H1 (cell line): ENCODE measurements around the gene UBTD2. TPM values are rescaled to one million over a fixed set of nuclear protein-coding genes. Genes with fewer than 3 reads are reported as not detected.
"Not testable (repeated sequence)": the region's sequence is repeated elsewhere in the genome, so short reads cannot be mapped to it uniquely, and the experiment has no call there.

ENCODE experiments used
- CTCF ChIA-PET: fragments of 300-600 bp; sonication (Branson Sonifier 250); formaldehyde crosslinking; loops from one replicate; lab custom pipeline; 2021; ENCODE audit not compliant: partially characterized antibody; lab: Charles Lee
- POLR2A ChIA-PET: fragments of 300-600 bp; sonication (Branson Sonifier 250); formaldehyde crosslinking; loops from one replicate; lab custom pipeline; 2021; ENCODE audit warnings: inconsistent platforms; ENCODE audit not compliant: partially characterized antibody; lab: Charles Lee
- DNase-seq, 2 experiments: peaks; one replicate each; pipeline versions ENCODE4 v3.0.0 to v3.0.0-alpha.2; 2010 to 2022; ENCODE audit warnings: low spot score in 2 of 2, low read depth in 1 of 2, mixed read lengths in 1 of 2
- FAIRE-seq: peaks from 2 replicates; lab custom pipeline; 2011; peaks lifted over from hg19 to GRCh38; lab: Jason Lieb, UNC
- H2AFZ ChIP-seq: 2 replicates; pipeline ENCODE4 v1.8.1; 2012; ENCODE audit warnings: low read length, inconsistent platforms
- H2AK5ac ChIP-seq: 2 replicates; pipeline ENCODE4 v1.6.1; 2013; ENCODE audit warnings: low read depth, low read length
- H2BK120ac ChIP-seq: replicated peaks from 2 replicates; pipeline ENCODE3; 2013; ENCODE audit warnings: low read depth, low read length, inconsistent platforms
- H2BK12ac ChIP-seq: 2 replicates; pipeline ENCODE4 v1.6.1; 2013; ENCODE audit warnings: low read depth, low read length
- H2BK15ac ChIP-seq: 2 replicates; pipeline ENCODE4 v1.6.1; 2013; ENCODE audit warnings: low read length
- H2BK20ac ChIP-seq: 2 replicates; pipeline ENCODE4 v1.6.1; 2013; ENCODE audit warnings: low read length
- H2BK5ac ChIP-seq: 2 replicates; pipeline ENCODE4 v1.6.1; 2013; ENCODE audit warnings: low read depth, low read length
- H3K14ac ChIP-seq: 2 replicates; pipeline ENCODE4 v1.6.1; 2013; ENCODE audit warnings: inconsistent platforms; ENCODE audit not compliant: insufficient read length
- H3K18ac ChIP-seq: 2 replicates; pipeline ENCODE4 v1.6.1; 2013; ENCODE audit warnings: low read length; ENCODE audit errors: extremely low read depth
- H3K23ac ChIP-seq: 2 replicates; pipeline ENCODE4 v1.6.1; 2013; ENCODE audit warnings: inconsistent platforms; ENCODE audit not compliant: insufficient read length
- H3K23me2 ChIP-seq: 2 replicates; pipeline ENCODE4 v1.6.1; 2013; ENCODE audit warnings: low read depth, low read length
- H3K27ac ChIP-seq: 2 replicates; pipeline ENCODE4 v1.6.1; 2011; ENCODE audit warnings: low read depth, low read length, inconsistent platforms
- H3K27me3 ChIP-seq, 4 experiments: replicated peaks in 1 of 4; 1 replicate in 1 of 4; 2 replicates in 3 of 4; pipeline versions ENCODE4 v1.6.1 to v1.8.1; 2011 to 2013; ENCODE audit warnings: low read length in 3 of 4, mild to moderate bottlenecking in 3 of 4, inconsistent platforms in 2 of 4, mixed read lengths in 2 of 4, moderate library complexity in 1 of 4; ENCODE audit not compliant: control insufficient read depth in 3 of 4, insufficient read depth in 3 of 4; ENCODE audit errors: extremely low read depth in 1 of 4
- H3K36me3 ChIP-seq, 4 experiments: 2 replicates each; pipeline versions ENCODE4 v1.6.1 to v1.8.1; 2011 to 2013; ENCODE audit warnings: mild to moderate bottlenecking in 4 of 4, low read length in 3 of 4, moderate library complexity in 2 of 4, control low read depth in 1 of 4, inconsistent platforms in 1 of 4; ENCODE audit not compliant: insufficient read depth in 4 of 4, control insufficient read depth in 2 of 4
- H3K4ac ChIP-seq: replicated peaks from 2 replicates; pipeline ENCODE3; 2013; ENCODE audit warnings: low read length, low read depth, mixed read lengths, inconsistent platforms; ENCODE audit not compliant: insufficient read length
- H3K4me1 ChIP-seq, 4 experiments: replicated peaks in 1 of 4; 1 replicate in 1 of 4; 2 replicates in 3 of 4; pipeline versions ENCODE4 v1.6.1 to v1.8.1; 2011 to 2013; ENCODE audit warnings: low read length in 3 of 4, inconsistent platforms in 2 of 4, mixed read lengths in 1 of 4; ENCODE audit not compliant: insufficient read depth in 4 of 4, control insufficient read depth in 3 of 4
- H3K4me2 ChIP-seq, 2 experiments: 2 replicates each; pipeline versions ENCODE4 v1.6.1 to v1.8.1; 2011 to 2013; ENCODE audit warnings: low read depth in 2 of 2, low read length in 2 of 2, control low read depth in 1 of 2, inconsistent platforms in 1 of 2, mild to moderate bottlenecking in 1 of 2; ENCODE audit not compliant: insufficient read depth in 1 of 2
- H3K4me3 ChIP-seq, 4 experiments: fragments of 200-600, 300-600 bp in 1 of 4; sonication (generic), shearing (Covaris generic), sonication (Bioruptor Twin) in 1 of 4; 2 replicates each; pipeline versions ENCODE4 v1.5.1 to v1.8.1; 2011 to 2016; ENCODE audit warnings: low read length in 4 of 4, low read depth in 3 of 4, control low read depth in 2 of 4, inconsistent platforms in 2 of 4, mild to moderate bottlenecking in 2 of 4, mixed read lengths in 1 of 4, moderate library complexity in 1 of 4; ENCODE audit not compliant: insufficient read depth in 2 of 4; ENCODE audit errors: extremely low read depth in 1 of 4
- H3K56ac ChIP-seq: replicated peaks from 2 replicates; pipeline ENCODE3; 2013; ENCODE audit warnings: low read depth, mild to moderate bottlenecking, mixed read lengths, low read length, inconsistent platforms; ENCODE audit not compliant: insufficient read length
- H3K79me1 ChIP-seq: 2 replicates; pipeline ENCODE4 v1.6.1; 2013; ENCODE audit warnings: low read depth, low read length, control low read depth
- H3K79me2 ChIP-seq, 2 experiments: 2 replicates each; pipeline versions ENCODE4 v1.6.1 to v1.8.1; 2012 to 2013; ENCODE audit warnings: low read length in 2 of 2, mild to moderate bottlenecking in 2 of 2, inconsistent platforms in 1 of 2; ENCODE audit not compliant: insufficient read depth in 2 of 2, control insufficient read depth in 1 of 2
- H3K9ac ChIP-seq, 4 experiments: replicated peaks in 1 of 4; 1 replicate in 1 of 4; 2 replicates in 3 of 4; pipeline versions ENCODE4 v1.6.1 to v1.8.1; 2011 to 2013; ENCODE audit warnings: low read depth in 3 of 4, low read length in 3 of 4, control low read depth in 2 of 4, mild to moderate bottlenecking in 2 of 4, moderate library complexity in 2 of 4, inconsistent platforms in 1 of 4; ENCODE audit errors: extremely low read depth in 1 of 4
- H3K9me3 ChIP-seq, 2 experiments: 2 replicates each; pipeline versions ENCODE4 v1.6.1 to v1.8.1; 2012 to 2013; ENCODE audit warnings: mild to moderate bottlenecking in 2 of 2, moderate library complexity in 2 of 2, control low read depth in 1 of 2, inconsistent platforms in 1 of 2, low read depth in 1 of 2, low read length in 1 of 2, mixed read lengths in 1 of 2; ENCODE audit not compliant: insufficient read depth in 2 of 2
- H4K20me1 ChIP-seq, 2 experiments: replicated peaks in 1 of 2; 2 replicates each; pipeline versions ENCODE3 to v1.8.1; 2011 to 2013; ENCODE audit warnings: inconsistent platforms in 2 of 2, low read length in 2 of 2, mild to moderate bottlenecking in 1 of 2; ENCODE audit not compliant: insufficient read depth in 2 of 2, control insufficient read depth in 1 of 2
- H4K5ac ChIP-seq: 2 replicates; pipeline ENCODE4 v1.6.1; 2013; ENCODE audit warnings: low read length, low read depth, mixed read lengths, inconsistent platforms; ENCODE audit not compliant: insufficient read length
- H4K8ac ChIP-seq: 2 replicates; pipeline ENCODE4 v1.8.0; 2013; ENCODE audit warnings: mild to moderate bottlenecking, moderate library complexity, low read length, inconsistent platforms; ENCODE audit not compliant: insufficient read depth; ENCODE audit errors: extremely low read depth
- H4K91ac ChIP-seq: replicated peaks from 2 replicates; pipeline ENCODE3; 2013; ENCODE audit warnings: low read length, mixed read lengths, inconsistent platforms; ENCODE audit not compliant: insufficient read length
- JUN ChIP-seq: IDR thresholded peaks from 2 replicates; pipeline ENCODE4 v1.6.1; 2011; ENCODE audit warnings: low read depth, mild to moderate bottlenecking, improper control_type of control experiment, low read length
- SAP30 ChIP-seq: fragments of 300-600 bp; sonication (generic); IDR thresholded peaks from 2 replicates; pipeline ENCODE4 v1.7.1; 2012; ENCODE audit warnings: low read length, moderate library complexity, mild to moderate bottlenecking, inconsistent platforms; ENCODE audit not compliant: insufficient read depth, insufficient replicate concordance
- WGBS, 2 experiments: shearing (Covaris generic) in 1 of 2; methylation state at CpG; one replicate each; pipeline versions ENCODE4 v1.1.6 to v1.1.7; 2013 to 2015; ENCODE audit warnings: low lambda C conversion rate in 2 of 2, mixed read lengths in 2 of 2, inconsistent platforms in 1 of 2, low coverage in 1 of 2, missing lambda C conversion rate in 1 of 2; ENCODE audit not compliant: insufficient replicate concordance in 2 of 2, insufficient coverage in 1 of 2, insufficient read length in 1 of 2; ENCODE audit errors: extremely low coverage in 1 of 2, missing lambda C conversion rate in 1 of 2; 5-methylcytosine and 5-hydroxymethylcytosine counted together
- polyA plus RNA-seq, 7 experiments: library from polyadenylated mRNA; depleted of rRNA in 3 of 7; stranded (reverse) in 5 of 7; unstranded in 2 of 7; fragments of >200 nt in 5 of 7; fragments of 200-250 nt in 2 of 7; gene quantifications; 1 replicate in 5 of 7; 2 replicates in 1 of 7; 4 replicates in 1 of 7; pipeline versions ENCODE4 v1.2.1 to v1.2.3, GENCODE V29; 2011 to 2013; ENCODE audit warnings: missing spikeins in 2 of 7, mixed read lengths in 2 of 7
- total RNA-seq: library from RNA; stranded (reverse); fragmentation: NEBNext Ultra II Directional; extraction: Animal tissue kit (Norgen Biotek cat#: 25700); gene quantifications from 2 replicates; pipeline ENCODE4 v1.2.1, GENCODE V29; 2021

Gene UBTD2
- total and polyA plus RNA-seq, 2 of the 8 experiments (the other 6 are each of a cell fraction or from before 2014, with no cell fraction given): 14.5 to 39.2 TPM

DNA sequence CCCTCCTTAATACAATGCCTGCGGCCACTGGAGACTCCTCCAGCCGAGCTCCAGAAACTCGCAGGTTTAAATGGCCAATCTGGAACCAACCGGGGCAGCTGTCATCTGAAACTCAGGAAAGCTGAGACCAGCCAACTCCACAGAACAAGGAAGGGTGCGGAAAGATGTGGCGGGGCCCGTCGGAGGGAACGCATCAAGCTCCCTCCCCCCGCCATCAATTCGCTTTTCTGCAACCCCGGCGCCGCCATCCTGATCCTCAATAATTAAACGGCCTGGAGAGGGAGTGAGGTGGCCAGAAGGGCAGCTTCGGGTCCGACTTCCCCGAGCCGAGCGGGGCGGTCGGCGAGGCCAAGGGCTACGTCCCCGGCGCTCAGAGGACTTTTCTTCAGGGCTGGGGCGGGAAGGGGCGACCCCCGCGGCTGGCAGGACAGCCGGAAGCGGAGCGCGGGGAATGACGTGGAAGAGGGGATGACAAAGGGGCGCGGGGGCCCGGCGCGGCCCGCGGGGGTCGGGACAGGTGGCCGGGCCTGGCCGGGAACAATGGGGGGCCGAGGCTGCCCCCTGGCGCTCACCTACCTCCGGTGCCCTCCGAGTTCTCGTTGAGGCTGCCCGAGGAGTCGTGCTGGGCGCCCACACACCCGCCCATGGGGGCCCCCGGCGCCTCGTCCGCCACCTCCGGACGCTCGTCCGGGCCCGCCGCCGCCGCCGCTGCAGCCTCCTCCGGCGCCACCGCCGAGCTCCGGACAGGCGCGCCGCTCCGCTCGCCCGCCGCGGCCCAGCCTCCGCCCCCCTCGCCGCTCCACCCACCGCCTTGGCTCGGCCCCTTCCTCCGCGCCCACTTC lies at the start of gene UBTD2 (continued):
- peak; percentile 91 for TF ChIP-seq SAP30
- TF ChIP-seq JUN: no peak

DNA sequence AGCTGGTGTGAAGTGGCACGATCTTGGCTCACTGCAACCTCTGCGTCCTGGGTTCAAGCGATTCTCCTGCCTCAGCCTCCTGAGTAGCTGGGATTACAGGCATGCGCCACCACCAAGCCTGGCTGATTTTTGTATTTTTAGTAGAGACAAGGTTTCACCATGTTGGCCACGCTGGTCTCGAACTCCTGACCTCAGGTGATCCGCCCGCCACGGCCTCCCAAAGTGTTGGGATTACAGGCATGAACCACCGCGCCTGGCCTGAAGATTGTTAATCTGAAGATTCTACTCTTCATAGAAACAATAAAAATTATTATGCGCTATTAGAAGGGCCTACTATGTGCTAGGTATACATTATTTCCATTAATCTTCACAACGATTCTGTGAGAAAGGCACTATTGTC lies 43.3 kb upstream of the UBTD2 start:
- DNase-seq, H3K23me2 ChIP-seq, H3K18ac ChIP-seq, H4K91ac ChIP-seq, H3K23ac ChIP-seq, H4K8ac ChIP-seq, H4K20me1 ChIP-seq, H2BK12ac ChIP-seq, H3K14ac ChIP-seq, H3K4me2 ChIP-seq, H2AFZ ChIP-seq, H3K27me3 ChIP-seq, H3K27ac ChIP-seq, H3K56ac ChIP-seq, H3K9me3 ChIP-seq, FAIRE-seq, POLR2A ChIA-PET, H3K79me2 ChIP-seq, H3K4me1 ChIP-seq, H2BK120ac ChIP-seq, H3K9ac ChIP-seq, H4K5ac ChIP-seq, H2AK5ac ChIP-seq, H3K79me1 ChIP-seq, H2BK15ac ChIP-seq, H3K4ac ChIP-seq, H2BK5ac ChIP-seq, H3K4me3 ChIP-seq, H3K36me3 ChIP-seq, H2BK20ac ChIP-seq: not testable (repeated sequence)
- CTCF ChIA-PET: interaction anchor here (0.6 kb wide), 2 partner anchors 10 to 807 kb away, joined by 3 to 5 read pairs; no protein-coding TSS in a partner anchor
- WGBS, 2 experiments: 88% methylated on average over 13 of the region's 13 CpGs; no CpG with 5 or more reads in 1 of the 2 experiments
